BE2C (cell line): Measurements from ENCODE around the gene POU6F2.
"Not testable (repeated sequence)": the region's sequence is repeated elsewhere in the genome, so short reads cannot be mapped to it uniquely, and the experiment has no call there.

Experiments
- DNase-seq: peaks from one replicate; pipeline ENCODE4 v3.0.0-alpha.2; 2020
- H3K27me3 ChIP-seq: fragments of 250-450 bp; sonication (Bioruptor Pico); 2 replicates; pipeline ENCODE4 v1.5.1; 2020; ENCODE audit warnings: mild to moderate bottlenecking
- H3K36me3 ChIP-seq: fragments of 250-450 bp; sonication (Bioruptor Pico); 2 replicates; pipeline ENCODE4 v1.5.1; 2020; ENCODE audit warnings: mild to moderate bottlenecking
- H3K4me1 ChIP-seq: fragments of 250-450 bp; sonication (Bioruptor Pico); 2 replicates; pipeline ENCODE4 v1.5.1; 2020
- H3K4me3 ChIP-seq: 2 replicates; pipeline ENCODE4 v1.5.1; 2011; ENCODE audit warnings: low read depth, low read length
- H3K9me3 ChIP-seq: fragments of 250-450 bp; sonication (Bioruptor Pico); 2 replicates; pipeline ENCODE4 v1.5.1; 2020
- CTCF ChIP-seq: IDR thresholded peaks from 2 replicates; pipeline ENCODE4 v1.5.1; 2012; ENCODE audit warnings: mild to moderate bottlenecking, low read depth, low read length

Gene POU6F2

GRCh38 chr7:39375874-39376190 is 398.1 kb downstream of the POU6F2 start:
- no peak for DNase-seq
- no peaks in the 10 kb centered on the region for H3K9me3 ChIP-seq
- H3K4me1 ChIP-seq: no peaks in the 10 kb centered on the region
- H3K4me3 ChIP-seq: no peak overlapping the region
- no peak for TF ChIP-seq CTCF
- H3K27me3 ChIP-seq: peaks cover 8% of the 10 kb centered on the region
- no peaks in the 10 kb centered on the region for H3K36me3 ChIP-seq

- not testable (repeated sequence) for DNase-seq, H3K27me3 ChIP-seq, H3K9me3 ChIP-seq, H3K4me1 ChIP-seq, H3K4me3 ChIP-seq, H3K36me3 ChIP-seq
Measured at GRCh38 chr7:39376881-39377280, 399.2 kb downstream of the POU6F2 start.

- Histone ChIP-seq H3K9me3 (no peaks in the 10 kb centered on the region), H3K4me3 (no peak overlapping the region), H3K36me3 (no peaks in the 10 kb centered on the region), H3K27me3 (peaks cover 10% of the 10 kb centered on the region), H3K4me1 (no peaks in the 10 kb centered on the region)
- TF ChIP-seq CTCF: no peak
- no peak for DNase-seq
Measured at GRCh38 chr7:39379416-39379815, 401.7 kb downstream of the POU6F2 start.

- Histone ChIP-seq H3K4me3 (no peak overlapping the region), H3K9me3 (no peaks in the 10 kb centered on the region), H3K36me3 (no peaks in the 10 kb centered on the region), H3K27me3 (peaks cover 5% of the 10 kb centered on the region; the same call in 1 of the 2 replicates), H3K4me1 (no peaks in the 10 kb centered on the region)
- no peak for TF ChIP-seq CTCF
- no peak for DNase-seq
Measured at GRCh38 chr7:39383136-39383535, 405.4 kb downstream of the POU6F2 start.

GRCh38 chr7:39384386-39384785 is 406.7 kb downstream of the POU6F2 start:
- Histone ChIP-seq H3K9me3 (no peaks in the 10 kb centered on the region), H3K4me3 (no peak overlapping the region), H3K4me1 (no peaks in the 10 kb centered on the region), H3K36me3 (no peaks in the 10 kb centered on the region), H3K27me3 (peaks cover 6% of the 10 kb centered on the region; the same call in 1 of the 2 replicates)
- DNase-seq: no peak
- TF ChIP-seq CTCF: no peak

GRCh38 chr7:39386718-39387117 is 409.0 kb downstream of the POU6F2 start:
- TF ChIP-seq CTCF: no peak

GRCh38 chr7:39392151-39392550 is 414.4 kb downstream of the POU6F2 start:
- no peak for TF ChIP-seq CTCF
- Histone ChIP-seq H3K4me1 (no peaks in the 10 kb centered on the region), H3K27me3 (peaks cover 3% of the 10 kb centered on the region; the same call in 1 of the 2 replicates), H3K9me3 (no peaks in the 10 kb centered on the region), H3K4me3 (no peak overlapping the region), H3K36me3 (no peaks in the 10 kb centered on the region)
- no peak for DNase-seq

More at GRCh38 chr7:39386718-39387117, 409.0 kb downstream of the POU6F2 start:
- Histone ChIP-seq H3K27me3 (peaks cover 8% of the 10 kb centered on the region; the same call in 1 of the 2 replicates), H3K4me3 (no peak overlapping the region), H3K9me3 (no peaks in the 10 kb centered on the region), H3K36me3 (no peaks in the 10 kb centered on the region), H3K4me1 (no peaks in the 10 kb centered on the region)
- DNase-seq: no peak
